ENCODE data around the gene FAM89A. TPM values are rescaled to one million over a fixed set of nuclear protein-coding genes. Genes with fewer than 3 reads are reported as not detected.

The FAM89A gene
- total and polyA plus RNA-seq, 2 donors (not counting 1 experiment from before 2014, with no cell fraction given) = 6.8 to 12.0 TPM

DNA sequence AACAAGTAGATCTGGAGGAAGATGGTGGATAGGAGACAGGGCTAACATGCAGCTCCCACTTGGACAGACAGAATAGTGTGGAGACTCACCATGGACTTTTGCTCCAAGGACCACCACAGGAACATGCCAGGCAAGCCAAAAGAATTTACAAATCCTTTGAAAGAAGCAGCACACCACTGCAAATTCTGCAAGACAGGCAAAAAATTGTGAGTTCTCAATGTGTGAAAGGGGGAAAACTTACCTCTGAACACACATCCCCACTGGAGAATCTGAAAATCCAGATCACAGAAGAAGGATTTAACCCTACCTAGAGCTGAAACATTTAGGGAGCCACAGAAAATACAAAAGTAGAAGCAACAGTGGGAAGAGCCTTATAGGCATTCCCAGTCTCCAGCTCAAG is 38.2 kb downstream of the FAM89A start:
- Histone ChIP-seq H3K4me1 (ENCODE audit: control insufficient read depth, extremely low read depth, insufficient read depth, low read length) (no peaks in the 10 kb centered on the region), H3K4me3 (replicated peaks in 1 of 4; ENCODE audit: control extremely low read depth in 1 of 4, insufficient read depth in 1 of 4, low read depth in 3 of 4, low read length in 4 of 4) (no peak overlapping the region), H2AFZ (ENCODE audit: low read length) (no peak overlapping the region), H3K27me3 (ENCODE audit: control insufficient read depth, insufficient read depth, low read length) (no peaks in the 10 kb centered on the region), H3K4me2 (ENCODE audit: extremely low read depth, insufficient read depth, low read length) (no peak overlapping the region), H3K9me3 (ENCODE audit: control insufficient read depth, insufficient read depth, low read depth, low read length) (no peaks in the 10 kb centered on the region), H3K36me3 (ENCODE audit: control insufficient read depth, insufficient read depth, low read length) (peaks cover 16% of the 10 kb centered on the region), H4K20me1 (ENCODE audit: control insufficient read depth, extremely low read depth, insufficient read depth, low read length) (no peaks in the 10 kb centered on the region), H3K27ac (ENCODE audit: insufficient read depth, low read length) (no peak overlapping the region), H3K79me2 (ENCODE audit: control insufficient read depth, insufficient read depth, low read length) (no peaks in the 10 kb centered on the region), H3K9ac (ENCODE audit: insufficient read depth, low read length) (no peak overlapping the region)
- TF ChIP-seq, protein P1, sequence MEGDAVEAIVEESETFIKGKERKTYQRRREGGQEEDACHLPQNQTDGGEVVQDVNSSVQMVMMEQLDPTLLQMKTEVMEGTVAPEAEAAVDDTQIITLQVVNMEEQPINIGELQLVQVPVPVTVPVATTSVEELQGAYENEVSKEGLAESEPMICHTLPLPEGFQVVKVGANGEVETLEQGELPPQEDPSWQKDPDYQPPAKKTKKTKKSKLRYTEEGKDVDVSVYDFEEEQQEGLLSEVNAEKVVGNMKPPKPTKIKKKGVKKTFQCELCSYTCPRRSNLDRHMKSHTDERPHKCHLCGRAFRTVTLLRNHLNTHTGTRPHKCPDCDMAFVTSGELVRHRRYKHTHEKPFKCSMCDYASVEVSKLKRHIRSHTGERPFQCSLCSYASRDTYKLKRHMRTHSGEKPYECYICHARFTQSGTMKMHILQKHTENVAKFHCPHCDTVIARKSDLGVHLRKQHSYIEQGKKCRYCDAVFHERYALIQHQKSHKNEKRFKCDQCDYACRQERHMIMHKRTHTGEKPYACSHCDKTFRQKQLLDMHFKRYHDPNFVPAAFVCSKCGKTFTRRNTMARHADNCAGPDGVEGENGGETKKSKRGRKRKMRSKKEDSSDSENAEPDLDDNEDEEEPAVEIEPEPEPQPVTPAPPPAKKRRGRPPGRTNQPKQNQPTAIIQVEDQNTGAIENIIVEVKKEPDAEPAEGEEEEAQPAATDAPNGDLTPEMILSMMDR (conservative IDR thresholded peaks at IDR 0.05 in 1 of 2, IDR thresholded peaks at IDR 0.05 in 1 of 2; ENCODE audit: low read depth in 1 of 2, low read length in 2 of 2) = no peak
- TF ChIP-seq EZH2 (IDR thresholded peaks at IDR 0.05; ENCODE audit: low read length, missing control alignments) = no peak
- DNase-seq (ENCODE audit: low read depth in 2 of 2) = no peak

DNA sequence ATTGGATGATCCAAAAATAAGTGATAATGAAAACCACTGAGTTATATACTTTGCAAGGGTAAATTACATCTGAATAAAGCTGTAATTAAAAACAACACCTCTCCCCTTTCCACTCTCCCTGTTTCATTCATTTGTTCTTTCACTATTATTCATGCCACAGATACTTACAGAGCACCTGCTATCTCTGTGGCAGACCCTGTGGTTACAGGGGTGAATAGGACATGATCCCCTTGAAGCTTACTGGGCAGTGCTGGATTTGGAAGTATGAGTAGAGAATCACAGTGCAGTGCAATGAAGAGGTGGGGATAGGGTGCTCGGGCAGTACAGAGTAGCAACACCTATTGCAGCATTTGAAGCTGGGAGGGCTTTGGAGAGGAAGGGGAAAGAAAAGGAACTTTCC is 39.4 kb downstream of the FAM89A start:
- no peak for TF ChIP-seq EZH2 (IDR thresholded peaks at IDR 0.05; ENCODE audit: low read length, missing control alignments)
- TF ChIP-seq, protein P1 (conservative IDR thresholded peaks at IDR 0.05 in 1 of 2, IDR thresholded peaks at IDR 0.05 in 1 of 2; ENCODE audit: low read depth in 1 of 2, low read length in 2 of 2) = no peak
- Histone ChIP-seq H3K4me3 (replicated peaks in 1 of 4; ENCODE audit: control extremely low read depth in 1 of 4, insufficient read depth in 1 of 4, low read depth in 3 of 4, low read length in 4 of 4) (no peak overlapping the region), H2AFZ (ENCODE audit: low read length) (no peak overlapping the region), H3K9me3 (ENCODE audit: control insufficient read depth, insufficient read depth, low read depth, low read length) (no peaks in the 10 kb centered on the region), H3K36me3 (ENCODE audit: control insufficient read depth, insufficient read depth, low read length) (peaks cover 17% of the 10 kb centered on the region), H4K20me1 (ENCODE audit: control insufficient read depth, extremely low read depth, insufficient read depth, low read length) (no peaks in the 10 kb centered on the region), H3K4me2 (ENCODE audit: extremely low read depth, insufficient read depth, low read length) (no peak overlapping the region), H3K9ac (ENCODE audit: insufficient read depth, low read length) (no peak overlapping the region), H3K79me2 (ENCODE audit: control insufficient read depth, insufficient read depth, low read length) (no peaks in the 10 kb centered on the region), H3K27ac (ENCODE audit: insufficient read depth, low read length) (no peak overlapping the region), H3K27me3 (ENCODE audit: control insufficient read depth, insufficient read depth, low read length) (no peaks in the 10 kb centered on the region), H3K4me1 (ENCODE audit: control insufficient read depth, extremely low read depth, insufficient read depth, low read length) (no peaks in the 10 kb centered on the region)
- no peak for DNase-seq (ENCODE audit: low read depth in 2 of 2)

DNA sequence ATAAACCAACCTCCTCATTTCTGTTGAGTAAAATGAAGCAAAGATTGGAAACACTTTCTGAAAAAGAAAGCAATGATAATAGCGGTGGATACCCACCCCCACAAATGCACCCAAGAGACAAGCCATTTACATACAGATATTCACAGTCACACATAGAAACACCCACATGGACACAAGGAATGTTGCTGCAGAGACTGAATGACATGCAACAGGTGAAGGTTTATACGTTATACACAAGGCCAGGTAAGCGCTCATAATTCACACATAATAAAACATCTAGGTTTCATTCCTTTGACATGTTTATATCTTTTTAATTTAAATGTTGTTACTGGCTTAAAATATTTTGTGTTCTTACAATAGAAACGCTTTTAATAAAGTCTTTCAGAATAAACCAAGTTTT is 39.9 kb downstream of the FAM89A start:
- Histone ChIP-seq H3K9ac (ENCODE audit: insufficient read depth, low read length) (no peak overlapping the region), H3K4me3 (replicated peaks in 1 of 4; ENCODE audit: control extremely low read depth in 1 of 4, insufficient read depth in 1 of 4, low read depth in 3 of 4, low read length in 4 of 4) (no peak overlapping the region), H3K4me2 (ENCODE audit: extremely low read depth, insufficient read depth, low read length) (no peak overlapping the region), H3K27me3 (ENCODE audit: control insufficient read depth, insufficient read depth, low read length) (no peaks in the 10 kb centered on the region), H3K27ac (ENCODE audit: insufficient read depth, low read length) (no peak overlapping the region), H2AFZ (ENCODE audit: low read length) (no peak overlapping the region), H4K20me1 (ENCODE audit: control insufficient read depth, extremely low read depth, insufficient read depth, low read length) (no peaks in the 10 kb centered on the region), H3K36me3 (ENCODE audit: control insufficient read depth, insufficient read depth, low read length) (peaks cover 17% of the 10 kb centered on the region), H3K4me1 (ENCODE audit: control insufficient read depth, extremely low read depth, insufficient read depth, low read length) (no peaks in the 10 kb centered on the region), H3K79me2 (ENCODE audit: control insufficient read depth, insufficient read depth, low read length) (no peaks in the 10 kb centered on the region), H3K9me3 (ENCODE audit: control insufficient read depth, insufficient read depth, low read depth, low read length) (no peaks in the 10 kb centered on the region)
- DNase-seq (ENCODE audit: low read depth in 2 of 2) = no peak
- no peak for TF ChIP-seq EZH2 (IDR thresholded peaks at IDR 0.05; ENCODE audit: low read length, missing control alignments)
- TF ChIP-seq, protein P1 (conservative IDR thresholded peaks at IDR 0.05 in 1 of 2, IDR thresholded peaks at IDR 0.05 in 1 of 2; ENCODE audit: low read depth in 1 of 2, low read length in 2 of 2) = no peak

Data from fibroblast of lung (primary cell).